GM18498 (cell line): Measurements from ENCODE around the gene THOC3.
"Not testable (repeated sequence)": the region's sequence is repeated elsewhere in the genome, so short reads cannot be mapped to it uniquely, and the experiment has no call there.

ENCODE experiments used
- ATAC-seq: cut with Tn5 transposase; IDR thresholded peaks from one replicate; pipeline ENCODE4 v1.9.1; 2021; ENCODE audit warnings: mild to moderate bottlenecking, moderate library complexity; ENCODE audit not compliant: unreplicated experiment

Gene THOC3

DNA sequence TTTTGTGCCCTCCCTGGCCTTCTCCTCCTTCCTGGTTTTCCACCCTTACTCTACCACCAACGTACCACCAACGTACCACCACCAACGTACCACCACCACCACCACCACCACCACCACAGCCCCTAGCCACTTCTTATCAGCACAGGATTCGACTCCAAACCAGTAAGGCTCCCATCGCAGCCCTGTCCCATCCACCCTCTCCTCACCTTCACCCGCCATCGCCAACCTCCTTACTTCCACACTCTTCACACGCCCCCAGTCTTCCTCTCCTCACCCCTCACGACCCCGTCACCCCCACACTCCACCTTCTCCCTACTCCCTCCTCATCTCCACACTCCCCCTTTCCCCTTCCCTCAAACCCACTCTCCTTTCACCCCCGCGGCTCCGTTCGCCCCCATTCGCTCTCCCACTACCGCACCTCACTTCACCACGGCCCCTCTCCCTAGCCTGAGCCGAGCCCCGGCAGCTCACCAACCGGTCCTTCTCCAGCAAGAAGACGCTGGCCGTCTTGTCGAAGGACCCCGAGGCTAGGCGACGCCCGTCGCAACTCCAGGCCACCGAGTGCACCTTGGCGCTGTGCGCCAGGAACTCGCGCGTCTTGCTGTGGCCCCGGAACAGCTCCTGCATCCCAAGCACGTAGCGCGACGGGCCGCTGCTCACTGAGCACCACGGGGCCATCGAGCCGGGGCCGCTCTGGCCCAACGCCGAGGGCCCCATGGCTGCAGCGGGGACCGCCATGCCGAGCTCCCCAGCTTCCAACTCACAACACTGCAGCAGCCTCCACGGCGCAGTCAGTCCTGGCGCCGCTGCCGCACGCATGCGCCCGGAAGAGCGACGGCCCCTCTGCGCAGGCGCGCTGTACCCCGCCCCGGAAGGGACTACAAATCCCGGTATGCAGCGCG, at the start of gene THOC3:
Gene THOC3 (minus strand): TSS at position 845 of the 902 bp plus-strand sequence. CDS start 107 bp downstream, at position 738.
- ATAC-seq: peak; percentile 98

- ATAC-seq: not testable (repeated sequence)
Observed at GRCh38 chr5:176017324-176017723, 49.2 kb upstream of the THOC3 start.

- ATAC-seq: not testable (repeated sequence)
Observed at GRCh38 chr5:176014360-176014759, 46.2 kb upstream of the THOC3 start.

DNA sequence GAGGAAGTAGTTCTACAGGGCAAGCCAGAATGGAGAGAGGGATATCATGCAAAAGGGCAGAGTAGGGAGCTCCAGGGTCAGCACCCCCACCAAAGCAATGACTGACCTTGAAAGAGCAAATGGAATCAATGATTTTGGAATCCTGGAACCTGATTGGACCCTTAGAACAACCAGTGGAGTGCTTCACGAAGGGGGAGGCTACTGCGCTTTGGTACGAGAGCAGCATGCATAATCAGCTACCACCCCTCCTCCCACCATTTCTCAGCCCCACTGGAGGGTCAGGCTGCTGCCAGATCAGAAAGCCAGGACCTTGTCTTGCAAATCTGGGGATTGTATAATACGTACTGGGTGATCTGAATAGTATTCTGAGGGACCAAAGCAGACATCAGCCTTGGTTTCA, 43.0 kb upstream of the THOC3 start:
- not testable (repeated sequence) for ATAC-seq

DNA sequence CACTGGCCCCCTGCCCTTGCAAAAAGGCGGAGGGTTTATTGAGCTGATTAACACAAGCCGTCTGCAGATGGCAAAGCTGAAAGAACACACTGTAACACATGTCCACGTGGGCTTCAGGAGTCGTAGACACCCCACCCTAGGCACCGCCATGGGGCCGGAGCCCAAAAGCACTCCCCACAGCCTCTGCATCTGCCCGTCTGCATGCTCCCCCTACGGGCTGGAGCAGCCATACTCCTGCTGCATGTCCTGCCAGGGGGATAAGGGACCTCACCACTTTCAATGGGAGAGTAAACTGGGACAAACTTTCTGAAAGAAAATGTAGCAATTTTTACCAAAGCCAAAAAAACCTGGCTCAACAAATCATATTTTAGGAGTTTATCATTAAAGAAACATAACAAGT, 42.1 kb upstream of the THOC3 start:
- not testable (repeated sequence) for ATAC-seq

DNA sequence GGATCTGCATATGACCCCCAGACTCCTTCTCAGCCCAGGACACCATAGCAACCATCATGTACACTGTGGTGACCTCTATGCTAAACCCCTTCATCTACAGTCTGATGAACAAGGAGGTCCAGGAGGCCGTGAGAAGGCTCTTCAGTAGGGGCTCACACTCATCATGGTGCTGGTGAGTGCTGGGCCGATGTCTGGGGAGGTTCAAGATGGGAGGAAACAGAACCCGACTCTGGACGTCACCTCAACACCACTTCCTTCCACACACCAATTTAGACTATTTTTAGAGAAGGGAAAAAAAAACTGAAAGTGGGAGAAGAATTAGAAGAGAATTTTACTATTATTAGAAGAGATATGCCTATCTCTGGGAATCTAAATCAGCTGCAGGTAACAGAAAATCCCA, 39.1 kb upstream of the THOC3 start:
- ATAC-seq: not testable (repeated sequence)

GRCh38 chr5:176006819-176007218, 38.7 kb upstream of the THOC3 start:
- ATAC-seq: not testable (repeated sequence)

DNA sequence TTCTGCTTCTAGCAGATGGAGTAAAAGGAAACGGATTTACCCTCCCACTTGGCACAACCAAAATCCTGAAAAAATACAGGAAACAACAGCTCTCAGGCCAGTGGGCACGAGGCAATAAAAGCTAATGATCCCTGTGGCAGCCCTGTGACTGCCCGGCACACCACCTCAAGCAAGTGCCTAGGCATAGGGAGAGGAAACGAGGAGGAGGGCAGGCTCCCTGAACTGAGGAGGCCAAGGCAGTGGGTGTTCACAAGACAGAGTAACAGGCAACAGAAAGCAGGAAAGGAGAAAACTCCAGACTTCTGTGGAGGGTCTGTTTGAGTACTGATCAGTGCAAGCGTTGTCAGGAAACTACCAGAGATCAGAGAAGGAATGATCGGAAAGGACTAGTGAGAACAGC, 29.9 kb upstream of the THOC3 start:
- not testable (repeated sequence) for ATAC-seq

GRCh38 chr5:175997495-175997894, 29.4 kb upstream of the THOC3 start:
- not testable (repeated sequence) for ATAC-seq

DNA sequence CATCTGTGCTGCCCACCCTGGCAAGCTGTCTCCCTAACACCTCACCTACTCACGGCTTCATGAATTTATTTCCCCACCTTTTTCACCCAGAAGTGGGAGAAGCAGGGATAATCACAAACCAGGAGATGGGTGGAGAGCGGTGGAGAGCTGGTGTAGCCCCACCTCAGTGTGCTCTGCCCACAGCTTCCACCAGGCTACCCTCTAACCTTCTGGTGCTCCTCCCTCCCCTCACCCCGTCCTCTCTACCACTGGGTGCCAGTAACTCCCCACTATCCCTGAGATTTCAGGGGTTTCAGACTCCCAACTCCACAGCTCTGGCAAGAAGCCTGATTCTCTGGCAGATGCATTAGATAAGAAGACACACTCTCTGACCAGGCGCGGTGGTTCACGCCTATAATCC, 28.7 kb upstream of the THOC3 start:
- ATAC-seq: not testable (repeated sequence)

GRCh38 chr5:175995506-175995905, 27.4 kb upstream of the THOC3 start:
- not testable (repeated sequence) for ATAC-seq

GRCh38 chr5:175979371-175979995, 11.4 kb upstream of the THOC3 start:
- ATAC-seq: not testable (repeated sequence)

GRCh38 chr5:175968381-175968780, 266 bp upstream of the THOC3 start:
- ATAC-seq: peak; percentile 40

DNA sequence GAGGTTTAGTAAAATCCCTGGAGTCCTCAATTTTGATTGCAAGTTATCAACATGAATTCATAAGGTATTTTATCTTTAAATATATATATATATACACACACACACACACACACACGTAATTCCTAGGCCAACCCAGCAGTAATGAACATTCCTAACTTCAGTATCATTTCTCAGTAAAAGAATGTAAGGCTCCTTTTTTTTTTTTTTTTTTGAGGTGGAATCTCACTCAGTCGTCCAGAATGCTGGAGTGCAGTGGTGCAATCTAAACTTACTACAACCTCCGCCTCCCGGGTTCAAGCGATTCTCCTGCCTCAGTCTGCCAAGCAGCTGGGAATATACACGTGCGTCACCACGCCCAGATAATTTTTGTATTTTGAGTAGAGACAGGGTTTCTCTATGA, 5.8 kb downstream of the THOC3 start:
- not testable (repeated sequence) for ATAC-seq

DNA sequence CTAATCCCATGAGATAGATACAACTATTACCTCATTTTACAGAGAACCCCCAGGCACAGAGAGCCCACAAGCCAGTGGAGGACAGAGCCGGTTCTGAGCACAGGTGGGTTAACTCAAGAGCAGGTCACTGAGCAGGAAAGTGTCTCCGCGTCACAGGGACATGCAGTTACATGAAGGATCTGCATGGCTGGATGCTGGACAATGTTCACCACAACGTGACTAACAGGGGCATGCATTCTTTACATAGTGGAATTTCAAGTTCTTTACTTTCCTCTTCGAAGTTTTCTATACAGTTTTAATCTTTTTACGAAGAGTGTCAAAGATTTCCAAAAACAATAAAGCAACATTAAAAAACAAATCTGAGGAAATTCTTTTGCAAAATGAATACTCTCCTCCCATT, 7.9 kb downstream of the THOC3 start:
- not testable (repeated sequence) for ATAC-seq

GRCh38 chr5:175958515-175958914, 9.6 kb downstream of the THOC3 start:
- not testable (repeated sequence) for ATAC-seq

- ATAC-seq: not testable (repeated sequence)
Observed at GRCh38 chr5:175954107-175954506, 14.0 kb downstream of the THOC3 start.

GRCh38 chr5:175952810-175953209, 15.3 kb downstream of the THOC3 start:
- ATAC-seq: not testable (repeated sequence)

DNA sequence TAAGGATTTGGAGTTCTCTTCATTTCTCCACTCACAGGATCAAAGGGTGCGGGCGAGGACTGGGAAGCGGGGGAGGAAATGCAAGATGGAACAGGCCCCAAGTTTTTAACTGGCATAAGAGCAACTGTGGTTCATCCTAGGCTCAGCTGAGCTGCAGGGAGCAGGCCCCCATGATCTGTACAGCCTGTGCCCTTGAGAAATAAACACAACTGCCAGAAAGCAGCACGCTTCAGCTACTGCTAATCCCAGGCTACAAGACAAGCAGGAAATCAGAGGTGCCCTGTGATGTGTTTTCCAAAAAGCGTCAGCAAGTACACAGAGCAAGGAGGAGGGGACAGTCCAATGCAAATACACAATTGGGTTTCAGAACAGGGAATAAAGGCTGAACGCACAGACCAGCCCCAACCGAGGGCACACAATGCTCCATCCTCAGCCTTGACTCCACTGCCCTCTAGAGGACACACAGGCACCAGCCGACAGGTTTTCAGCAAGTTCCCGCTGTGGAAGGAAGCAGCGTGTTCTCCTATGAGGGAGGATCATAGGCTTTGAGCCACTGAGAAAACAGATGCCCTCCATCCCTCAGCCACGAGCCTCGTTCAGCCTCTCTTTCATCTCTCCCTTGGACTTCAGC, 16.7 kb downstream of the THOC3 start:
- peak; percentile 69 for ATAC-seq

DNA sequence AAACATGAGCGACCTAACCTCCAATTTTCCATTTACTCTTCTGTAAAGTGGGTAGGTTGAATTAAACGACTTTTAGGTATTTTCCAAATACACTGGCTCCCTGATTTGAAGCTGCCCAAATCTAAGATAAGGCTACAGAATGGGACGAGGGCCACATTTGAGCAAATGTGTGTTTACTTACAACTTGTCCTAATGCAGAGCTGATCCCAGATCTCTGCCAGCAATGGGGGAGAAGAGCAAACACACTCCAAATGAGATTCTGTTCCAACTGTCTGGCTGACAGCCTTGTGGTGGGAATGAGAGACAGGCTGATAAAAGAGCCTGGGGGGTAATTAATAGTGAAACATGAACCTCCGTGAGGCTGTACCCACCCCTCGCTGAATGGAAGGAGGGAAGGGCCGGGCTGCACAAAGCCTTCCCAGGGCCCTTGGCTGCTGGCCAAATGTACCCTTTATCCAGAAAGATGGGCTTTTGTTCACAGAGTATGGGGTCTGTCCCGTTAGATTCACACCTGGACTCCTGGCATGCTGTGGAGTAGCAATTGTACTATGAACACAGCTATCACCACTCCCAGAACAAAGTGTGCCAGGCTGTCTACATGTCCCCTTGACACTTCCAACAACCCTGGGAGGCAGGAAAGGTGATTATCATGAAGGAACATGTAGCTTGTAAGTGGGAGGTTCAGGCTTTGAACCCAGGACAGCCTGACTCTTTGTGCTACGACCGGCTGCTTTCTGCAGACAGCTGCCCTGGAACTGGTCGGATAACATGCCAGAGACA, 19.6 kb downstream of the THOC3 start:
- not testable (repeated sequence) for ATAC-seq

- ATAC-seq: not testable (repeated sequence)
Observed at GRCh38 chr5:175943253-175943652, 24.9 kb downstream of the THOC3 start.
